ENCODE measurements around the gene IL1RAPL2.

The IL1RAPL2 gene

GRCh38 chrX:105645667-105646357, 1079.8 kb downstream of the IL1RAPL2 start:
- no peak for TF ChIP-seq CTCF (IDR thresholded peaks at IDR 0.05; ENCODE audit: control insufficient read depth, insufficient read depth, low read depth, low read length, missing control alignments)
- DNase-seq (ENCODE audit: low read depth) = no peak
- no peak overlapping the region for H3K4me3 ChIP-seq (ENCODE audit: control insufficient read depth, low read depth, low read length)

- no peak for DNase-seq (ENCODE audit: low read depth)
These were observed 1080.8 kb downstream of the IL1RAPL2 start for GRCh38 chrX:105646592-105647372.

DNA sequence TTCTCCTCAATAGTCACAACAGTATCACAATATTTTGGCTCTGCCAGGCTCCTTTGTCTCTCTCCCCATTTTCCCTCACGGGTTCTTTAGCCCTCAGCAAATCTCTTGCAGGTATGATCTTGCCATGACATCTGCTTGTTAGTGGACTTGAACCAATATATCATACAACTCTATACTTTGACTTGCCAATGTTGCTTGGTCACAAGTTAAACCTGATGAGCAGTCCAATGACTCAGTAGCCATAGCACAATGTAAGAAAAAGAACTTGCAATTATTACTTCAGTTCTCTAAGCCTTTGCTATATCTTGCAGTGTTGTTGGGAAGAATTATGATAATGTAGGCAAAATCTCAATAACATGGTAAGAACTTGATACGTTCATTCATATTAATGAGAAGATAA, 1081.8 kb downstream of the IL1RAPL2 start:
- H3K4me3 ChIP-seq (ENCODE audit: control insufficient read depth, low read depth, low read length) = no peak overlapping the region
- DNase-seq (ENCODE audit: low read depth) = no peak
- TF ChIP-seq CTCF (IDR thresholded peaks at IDR 0.05; ENCODE audit: control insufficient read depth, insufficient read depth, low read depth, low read length, missing control alignments) = no peak

More at GRCh38 chrX:105646592-105647372, 1080.8 kb downstream of the IL1RAPL2 start:
- H3K4me3 ChIP-seq (ENCODE audit: control insufficient read depth, low read depth, low read length) = no peak overlapping the region
- no peak for TF ChIP-seq CTCF (IDR thresholded peaks at IDR 0.05; ENCODE audit: control insufficient read depth, insufficient read depth, low read depth, low read length, missing control alignments)

GRCh38 chrX:105648732-105649131, 1082.7 kb downstream of the IL1RAPL2 start:
- H3K4me3 ChIP-seq (ENCODE audit: control insufficient read depth, low read depth, low read length) = no peak overlapping the region
- DNase-seq (ENCODE audit: low read depth) = no peak
- TF ChIP-seq CTCF (IDR thresholded peaks at IDR 0.05; ENCODE audit: control insufficient read depth, insufficient read depth, low read depth, low read length, missing control alignments) = no peak

GRCh38 chrX:105650577-105650976, 1084.6 kb downstream of the IL1RAPL2 start:
- no peak for DNase-seq (ENCODE audit: low read depth)
- H3K4me3 ChIP-seq (ENCODE audit: control insufficient read depth, low read depth, low read length) = no peak overlapping the region
- no peak for TF ChIP-seq CTCF (IDR thresholded peaks at IDR 0.05; ENCODE audit: control insufficient read depth, insufficient read depth, low read depth, low read length, missing control alignments)

DNA sequence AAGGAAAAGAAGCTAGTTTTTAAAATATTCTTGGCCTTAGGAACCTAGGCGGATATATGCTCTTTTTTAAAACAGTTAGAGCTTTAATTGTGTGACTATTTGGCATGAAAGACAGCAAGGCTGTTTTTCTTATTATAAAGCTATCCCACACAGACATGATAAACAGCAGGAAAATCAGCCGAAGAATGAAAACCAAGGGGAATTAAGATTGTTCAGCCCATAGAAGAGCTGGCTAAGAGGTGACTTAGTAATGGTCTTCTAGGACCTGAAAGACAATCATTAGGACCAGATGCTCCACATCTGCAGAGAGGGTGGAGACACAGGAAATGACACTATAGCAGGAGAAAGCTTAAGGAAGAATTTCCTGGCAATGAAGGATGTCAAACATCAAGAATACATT, 1085.0 kb downstream of the IL1RAPL2 start:
- no peak for DNase-seq (ENCODE audit: low read depth)
- no peak overlapping the region for H3K4me3 ChIP-seq (ENCODE audit: control insufficient read depth, low read depth, low read length)
- no peak for TF ChIP-seq CTCF (IDR thresholded peaks at IDR 0.05; ENCODE audit: control insufficient read depth, insufficient read depth, low read depth, low read length, missing control alignments)
